Measurements from ENCODE around the gene ZNF236. TPM values are rescaled to one million over a fixed set of nuclear protein-coding genes. Genes with fewer than 3 reads are reported as not detected.

Gene ZNF236
- total and polyA plus RNA-seq, 2 of the 13 experiments (the other 11 are each of a cell fraction or from before 2014, with no cell fraction given), result 3.0 to 7.2 TPM

DNA sequence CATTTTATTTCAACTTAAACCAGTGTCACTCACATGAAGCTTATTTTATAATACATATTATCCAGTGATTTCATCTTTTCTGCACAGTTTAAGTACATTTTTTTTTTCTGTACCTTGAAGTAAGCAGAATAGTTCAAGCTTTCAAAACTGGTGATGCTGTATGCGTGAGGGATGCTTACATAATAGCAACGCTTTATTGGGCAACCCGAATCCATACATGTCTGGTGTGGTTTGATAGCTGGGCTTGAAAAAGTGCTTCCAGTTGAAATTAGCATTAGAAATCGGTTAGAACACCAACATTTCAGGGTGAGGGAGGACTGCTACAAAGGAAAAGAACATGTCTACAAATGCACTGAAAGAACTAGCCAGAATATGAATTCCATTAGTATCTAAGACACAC lies 192.8 kb downstream of the ZNF236 start:
- no peak for ATAC-seq

DNA sequence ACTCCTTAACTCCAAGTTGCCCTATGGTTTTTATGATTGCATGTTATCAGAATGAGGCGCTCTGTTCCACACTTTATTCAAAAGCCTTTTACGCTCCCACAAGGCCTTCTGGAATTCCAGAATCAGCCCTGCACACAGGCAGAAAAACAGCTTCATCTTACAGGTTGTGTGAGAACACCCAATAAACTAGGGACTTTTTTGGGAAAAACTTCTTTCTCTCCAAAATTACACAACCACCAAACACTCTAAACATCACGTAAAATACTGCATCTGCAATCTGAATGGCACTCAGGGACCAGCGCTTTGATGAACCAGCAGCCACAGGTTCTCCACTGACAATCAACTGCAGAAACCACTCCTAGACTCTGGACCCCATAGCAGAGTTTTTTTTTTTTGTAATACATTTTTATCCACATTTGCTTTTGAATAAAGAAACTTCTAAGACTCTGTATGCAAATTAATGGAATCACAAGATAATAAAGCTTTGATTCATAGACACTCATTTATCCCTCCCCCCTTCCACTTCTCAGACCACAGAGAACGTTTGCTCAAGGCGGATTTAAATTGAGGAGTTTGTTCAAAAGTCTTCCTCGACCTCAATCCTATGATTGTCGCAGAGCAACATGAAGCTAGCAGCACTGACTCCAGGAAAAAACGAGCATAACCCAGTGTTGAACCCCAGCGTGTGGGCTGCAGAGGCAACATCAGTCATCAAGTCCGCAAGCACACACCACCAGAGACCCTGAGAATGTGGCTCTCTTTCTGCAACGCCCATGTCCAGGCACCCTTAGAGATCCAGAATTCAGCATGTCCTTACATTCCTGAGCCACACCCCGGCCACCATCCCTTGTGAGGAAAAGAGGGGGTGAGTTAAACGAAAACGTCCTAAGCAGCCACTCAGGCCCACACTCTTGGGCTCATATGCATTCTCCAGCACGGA lies 193.7 kb downstream of the ZNF236 start:
- no peak overlapping the region for H3K4me3 ChIP-seq (replicated peaks in 1 of 3; ENCODE audit: insufficient read depth in 1 of 3, low read depth in 2 of 3, low read length in 3 of 3)
- no peaks in the 10 kb centered on the region for H3K27me3 ChIP-seq (ENCODE audit: control insufficient read depth in 1 of 2, insufficient read depth in 2 of 2, low read length in 2 of 2)
- ChIA-PET POLR2A (no interaction called here), CTCF (ENCODE audit: low intra/inter-chr PET ratio, low total read pairs) (no interaction called here)
- H3K9ac ChIP-seq (ENCODE audit: insufficient read depth, low read depth, low read length), result no peak overlapping the region
- 91% methylated on average over 15 of the region's 16 CpGs for WGBS (ENCODE audit: low lambda C conversion rate)
- H3K27ac ChIP-seq (ENCODE audit: extremely low read length, insufficient read depth, low read length), result no peak overlapping the region
- H3K79me2 ChIP-seq (ENCODE audit: insufficient read depth, low read length), result no peaks in the 10 kb centered on the region
- intact Hi-C loops (cut with micrococcal nuclease; ENCODE audit: unreplicated experiment) (no loop called here), in situ Hi-C loops (cut with HindIII; ENCODE audit: extremely low pct_ligation_motif_present, low pct_unique_long_range_greater_than_20kb) (no loop called here)
- H3K36me3 ChIP-seq (replicated peaks in 1 of 2; ENCODE audit: control insufficient read depth in 1 of 2, insufficient read depth in 2 of 2, low read length in 2 of 2), result no peaks in the 10 kb centered on the region; a peak in 2 of 5 replicates
- no peak overlapping the region for H2AFZ ChIP-seq (ENCODE audit: low read length)
- no peak overlapping the region for H3K4me2 ChIP-seq (ENCODE audit: low read depth, low read length)
- FAIRE-seq, result no peak
- no peak for DNase-seq (ENCODE audit: low spot score)
- no peaks in the 10 kb centered on the region for H4K20me1 ChIP-seq (ENCODE audit: insufficient read depth, low read length)
- no peaks in the 10 kb centered on the region for H3K9me3 ChIP-seq (ENCODE audit: low read length)
- BruUV-seq (replicated peaks), result no TSS peak
- H3K4me1 ChIP-seq (ENCODE audit: insufficient read depth, low read length), result no peaks in the 10 kb centered on the region
- no peak for ATAC-seq
- TF ChIP-seq ZEB1 (IDR thresholded peaks at IDR 0.05; ENCODE audit: insufficient replicate concordance, low read depth) (no peak), ZNF205 (CRISPR knock-in tag; IDR thresholded peaks at IDR 0.05) (no peak), TBX2 (CRISPR knock-in tag; IDR thresholded peaks at IDR 0.05; ENCODE audit: borderline replicate concordance) (no peak), ATF1 (CRISPR knock-in tag; IDR thresholded peaks at IDR 0.05) (no peak), MTF2 (CRISPR knock-in tag; IDR thresholded peaks at IDR 0.05; ENCODE audit: borderline replicate concordance) (no peak), NFYC (CRISPR knock-in tag; IDR thresholded peaks at IDR 0.05) (no peak), ZNF674 (CRISPR knock-in tag; IDR thresholded peaks at IDR 0.05; ENCODE audit: low read depth) (no peak), ZNF354B (CRISPR knock-in tag; IDR thresholded peaks at IDR 0.05) (no peak), ZBTB42 (CRISPR knock-in tag; IDR thresholded peaks at IDR 0.05) (no peak), KDM6A (CRISPR knock-in tag; IDR thresholded peaks at IDR 0.05; ENCODE audit: low read depth) (no peak), ZKSCAN8 (CRISPR knock-in tag; IDR thresholded peaks at IDR 0.05; ENCODE audit: borderline replicate concordance) (no peak), CHD4 (IDR thresholded peaks at IDR 0.05; ENCODE audit: borderline replicate concordance, low read length) (no peak), SNRNP70 (IDR thresholded peaks at IDR 0.05; ENCODE audit: low read depth, low read length) (no peak), MTA3 (CRISPR knock-in tag; IDR thresholded peaks at IDR 0.05) (no peak)
- TF ChIP-seq, protein P1, sequence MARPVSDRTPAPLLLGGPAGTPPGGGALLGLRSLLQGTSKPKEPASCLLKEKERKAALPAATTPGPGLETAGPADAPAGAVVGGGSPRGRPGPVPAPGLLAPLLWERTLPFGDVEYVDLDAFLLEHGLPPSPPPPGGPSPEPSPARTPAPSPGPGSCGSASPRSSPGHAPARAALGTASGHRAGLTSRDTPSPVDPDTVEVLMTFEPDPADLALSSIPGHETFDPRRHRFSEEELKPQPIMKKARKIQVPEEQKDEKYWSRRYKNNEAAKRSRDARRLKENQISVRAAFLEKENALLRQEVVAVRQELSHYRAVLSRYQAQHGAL (CRISPR knock-in tag; IDR thresholded peaks at IDR 0.05; ENCODE audit: not compliant biosample characterization), result no peak
- TF ChIP-seq, protein P2, sequence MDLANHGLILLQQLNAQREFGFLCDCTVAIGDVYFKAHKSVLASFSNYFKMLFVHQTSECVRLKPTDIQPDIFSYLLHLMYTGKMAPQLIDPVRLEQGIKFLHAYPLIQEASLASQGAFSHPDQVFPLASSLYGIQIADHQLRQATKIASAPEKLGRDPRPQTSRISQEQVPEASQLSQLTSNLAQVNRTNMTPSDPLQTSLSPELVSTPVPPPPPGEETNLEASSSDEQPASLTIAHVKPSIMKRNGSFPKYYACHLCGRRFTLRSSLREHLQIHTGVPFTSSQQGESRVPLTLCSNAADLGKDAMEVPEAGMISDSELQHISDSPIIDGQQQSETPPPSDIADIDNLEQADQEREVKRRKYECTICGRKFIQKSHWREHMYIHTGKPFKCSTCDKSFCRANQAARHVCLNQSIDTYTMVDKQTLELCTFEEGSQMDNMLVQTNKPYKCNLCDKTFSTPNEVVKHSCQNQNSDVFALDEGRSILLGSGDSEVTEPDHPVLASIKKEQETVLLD (CRISPR knock-in tag; IDR thresholded peaks at IDR 0.05; ENCODE audit: low read depth), result no peak

More for the DNA sequence above, 192.8 kb downstream of the ZNF236 start:
- no peaks in the 10 kb centered on the region for H3K4me1 ChIP-seq (ENCODE audit: insufficient read depth, low read length)
- no peak for DNase-seq (ENCODE audit: low spot score)
- H3K27me3 ChIP-seq (ENCODE audit: control insufficient read depth in 1 of 2, insufficient read depth in 2 of 2, low read length in 2 of 2), result no peaks in the 10 kb centered on the region
- no peak overlapping the region for H3K4me2 ChIP-seq (ENCODE audit: low read depth, low read length)
- POLR2A ChIA-PET, result no interaction called here
- H3K36me3 ChIP-seq (replicated peaks in 1 of 2; ENCODE audit: control insufficient read depth in 1 of 2, insufficient read depth in 2 of 2, low read length in 2 of 2), result no peaks in the 10 kb centered on the region; a peak in 2 of 5 replicates
- TF ChIP-seq ZEB1 (IDR thresholded peaks at IDR 0.05; ENCODE audit: insufficient replicate concordance, low read depth) (no peak), CEBPB (IDR thresholded peaks at IDR 0.05; ENCODE audit: borderline replicate concordance, low read depth, low read length) (peak; percentile 39; the same call in 1 of the 2 replicates)
- no peak overlapping the region for H3K27ac ChIP-seq (ENCODE audit: extremely low read length, insufficient read depth, low read length)
- H3K9ac ChIP-seq (ENCODE audit: insufficient read depth, low read depth, low read length), result no peak overlapping the region
- H3K9me3 ChIP-seq (ENCODE audit: low read length), result no peaks in the 10 kb centered on the region
- no peak overlapping the region for H3K4me3 ChIP-seq (replicated peaks in 1 of 3; ENCODE audit: insufficient read depth in 1 of 3, low read depth in 2 of 3, low read length in 3 of 3)
- no peak for FAIRE-seq
- H4K20me1 ChIP-seq (ENCODE audit: insufficient read depth, low read length), result no peaks in the 10 kb centered on the region
- no peak overlapping the region for H2AFZ ChIP-seq (ENCODE audit: low read length)
- in situ Hi-C loops (cut with HindIII; ENCODE audit: extremely low pct_ligation_motif_present, low pct_unique_long_range_greater_than_20kb), result no loop called here
- intact Hi-C loops (cut with micrococcal nuclease; ENCODE audit: unreplicated experiment), result no loop called here
- no TSS peak for BruUV-seq (replicated peaks)
- CTCF ChIA-PET (ENCODE audit: low intra/inter-chr PET ratio, low total read pairs), result no interaction called here
- H3K79me2 ChIP-seq (ENCODE audit: insufficient read depth, low read length), result no peaks in the 10 kb centered on the region
- 90% methylated on average over 4 of the region's 4 CpGs for WGBS (ENCODE audit: low lambda C conversion rate)
